Smooth muscle cell (in vitro differentiated cells): ENCODE measurements around the gene ZNF888. TPM values are rescaled to one million over a fixed set of nuclear protein-coding genes. Genes with fewer than 3 reads are reported as not detected.
"Not testable (repeated sequence)": the region's sequence is repeated elsewhere in the genome, so short reads cannot be mapped to it uniquely, and the experiment has no call there.

Experiments
- DNase-seq: peaks from one replicate; lab custom pipeline; 2025; ENCODE audit not compliant: unreplicated experiment; lab: John Stamatoyannopoulos, UW
- H2AFZ ChIP-seq: fragments of 200-600 bp; sonication (generic); 2 replicates; pipeline ENCODE4 v1.6.0; 2016; ENCODE audit warnings: antibody characterized with exemption, low read depth, mild to moderate bottlenecking
- H3F3A ChIP-seq: fragments of 200-600 bp; sonication (generic); 2 replicates; pipeline ENCODE4 v1.6.0; 2017; ENCODE audit warnings: antibody characterized with exemption, low read depth
- H3K27ac ChIP-seq: fragments of 200-600 bp; sonication (generic); 2 replicates; pipeline ENCODE4 v1.5.1; 2016; ENCODE audit warnings: low read depth, mild to moderate bottlenecking
- H3K27me3 ChIP-seq: fragments of 200-600 bp; sonication (generic); 2 replicates; pipeline ENCODE4 v1.6.1; 2016; ENCODE audit warnings: low read depth, mild to moderate bottlenecking
- H3K36me3 ChIP-seq: fragments of 200-600 bp; sonication (generic); 2 replicates; pipeline ENCODE4 v1.5.1; 2016; ENCODE audit warnings: low read depth
- H3K4me1 ChIP-seq: fragments of 200-600 bp; sonication (generic); 2 replicates; pipeline ENCODE4 v1.5.1; 2016; ENCODE audit warnings: low read depth
- H3K4me2 ChIP-seq: fragments of 200-600 bp; sonication (generic); 2 replicates; pipeline ENCODE4 v1.6.0; 2016; ENCODE audit warnings: mild to moderate bottlenecking
- H3K4me3 ChIP-seq: fragments of 200-600 bp; sonication (generic); 2 replicates; pipeline ENCODE4 v1.5.1; 2016; ENCODE audit warnings: mild to moderate bottlenecking
- H3K79me2 ChIP-seq: fragments of 200-600 bp; sonication (generic); 2 replicates; pipeline ENCODE4 v1.6.0; 2016; ENCODE audit warnings: low read depth, mild to moderate bottlenecking
- H3K9ac ChIP-seq: fragments of 200-600 bp; sonication (generic); 2 replicates; pipeline ENCODE4 v1.6.0; 2016; ENCODE audit warnings: low read depth
- H3K9me3 ChIP-seq: fragments of 200-600 bp; sonication (generic); replicated peaks from 2 replicates; pipeline ENCODE4 v1.5.1; 2016; ENCODE audit warnings: low read depth
- H4K20me1 ChIP-seq: fragments of 200-600 bp; sonication (generic); 2 replicates; pipeline ENCODE4 v1.6.0; 2016; ENCODE audit warnings: low read depth
- CTCF ChIP-seq: fragments of 200-600 bp; sonication (generic); IDR thresholded peaks from 2 replicates; pipeline ENCODE4 v1.5.1; 2017; ENCODE audit warnings: borderline replicate concordance, mild to moderate bottlenecking, antibody characterized with exemption; ENCODE audit not compliant: insufficient read depth, poor library complexity, severe bottlenecking
- WGBS: methylation state at CpG from one replicate; pipeline ENCODE4 v1.1.7; 2016; ENCODE audit warnings: low lambda C conversion rate; 5-methylcytosine and 5-hydroxymethylcytosine counted together
- polyA plus RNA-seq: library from polyadenylated mRNA; unstranded; fragments of >200 nt; fragmentation: Nextera tagmentation; extraction: Ambion mirVana; gene quantifications from 2 replicates; pipeline ENCODE4 v1.2.1, GENCODE V29; 2016
- total RNA-seq: library from RNA; depleted of rRNA; stranded (reverse); fragments of >200 nt; gene quantifications from 2 replicates; pipeline ENCODE4 v1.2.3, GENCODE V29; 2014

Gene ZNF888
- total and polyA plus RNA-seq, 2 experiments from 2014 or later, result 1.6 to 8.6 TPM

GRCh38 chr19:52891336-52891735 lies 31.9 kb downstream of the ZNF888 start:
- H3K9me3 ChIP-seq, result no peaks in the 10 kb centered on the region
- WGBS, result 73% methylated on average over 4 of the region's 4 CpGs

GRCh38 chr19:52889931-52890330 lies 33.3 kb downstream of the ZNF888 start:
- Histone ChIP-seq H3K9ac (no peak overlapping the region), H4K20me1 (peaks cover 4% of the 10 kb centered on the region), H3K27ac (no peak overlapping the region), H3K4me1 (no peaks in the 10 kb centered on the region), H3K4me3 (no peak overlapping the region), H3K27me3 (no peaks in the 10 kb centered on the region), H3K4me2 (no peak overlapping the region), H3K36me3 (peaks cover 24% of the 10 kb centered on the region), H3K9me3 (no peaks in the 10 kb centered on the region), H2AFZ (no peak overlapping the region), H3K79me2 (peaks cover 28% of the 10 kb centered on the region), H3F3A (no peaks in the 10 kb centered on the region)
- TF ChIP-seq CTCF, result no peak
- WGBS, result 83% methylated on average over 4 of the region's 4 CpGs
- DNase-seq, result no peak

More at GRCh38 chr19:52891336-52891735, 31.9 kb downstream of the ZNF888 start:
- Histone ChIP-seq H2AFZ (no peak overlapping the region), H4K20me1 (peaks cover 4% of the 10 kb centered on the region), H3K4me2 (no peak overlapping the region), H3K4me3 (no peak overlapping the region), H3K27me3 (no peaks in the 10 kb centered on the region), H3K9ac (no peak overlapping the region), H3K4me1 (peaks cover 5% of the 10 kb centered on the region), H3F3A (no peaks in the 10 kb centered on the region), H3K36me3 (peaks cover 21% of the 10 kb centered on the region), H3K27ac (no peak overlapping the region), H3K79me2 (peaks cover 42% of the 10 kb centered on the region)
- no peak for DNase-seq
- no peak for TF ChIP-seq CTCF

- TF ChIP-seq CTCF, result no peak
- WGBS, result 87% methylated on average over 7 of the region's 7 CpGs
Observed at GRCh38 chr19:52889076-52889475, 34.2 kb downstream of the ZNF888 start.

GRCh38 chr19:52880895-52881389 lies 42.3 kb downstream of the ZNF888 start:
- no peak for TF ChIP-seq CTCF
- Histone ChIP-seq H3K27me3 (no peaks in the 10 kb centered on the region), H2AFZ (no peak overlapping the region), H3K4me2 (no peak overlapping the region), H3K79me2 (no peaks in the 10 kb centered on the region), H3K4me3 (no peak overlapping the region), H3F3A (peaks cover 3% of the 10 kb centered on the region), H3K27ac (no peak overlapping the region), H3K9me3 (peaks cover 16% of the 10 kb centered on the region), H3K9ac (no peak overlapping the region), H3K4me1 (no peaks in the 10 kb centered on the region), H4K20me1 (no peaks in the 10 kb centered on the region), H3K36me3 (peaks cover 62% of the 10 kb centered on the region)
- no peak for DNase-seq
- WGBS, result 95% methylated on average over 11 of the region's 11 CpGs

More at GRCh38 chr19:52889076-52889475, 34.2 kb downstream of the ZNF888 start:
- no peaks in the 10 kb centered on the region for H3K9me3 ChIP-seq
- no peaks in the 10 kb centered on the region for H3K4me1 ChIP-seq
- H3K4me2 ChIP-seq, result no peak overlapping the region
- peaks cover 32% of the 10 kb centered on the region for H3K36me3 ChIP-seq
- no peaks in the 10 kb centered on the region for H3F3A ChIP-seq
- no peaks in the 10 kb centered on the region for H3K27me3 ChIP-seq
- H3K4me3 ChIP-seq, result no peak overlapping the region
- peaks cover 4% of the 10 kb centered on the region for H4K20me1 ChIP-seq
- H3K79me2 ChIP-seq, result peaks cover 20% of the 10 kb centered on the region
- no peak for DNase-seq
- H3K9ac ChIP-seq, result no peak overlapping the region
- H3K27ac ChIP-seq, result no peak overlapping the region
- H2AFZ ChIP-seq, result no peak overlapping the region

- not testable (repeated sequence) for H3K27me3 ChIP-seq, H3K9me3 ChIP-seq, H2AFZ ChIP-seq, DNase-seq, H4K20me1 ChIP-seq, H3K27ac ChIP-seq, H3K9ac ChIP-seq, H3K36me3 ChIP-seq, H3F3A ChIP-seq, H3K4me2 ChIP-seq, H3K79me2 ChIP-seq, H3K4me3 ChIP-seq, H3K4me1 ChIP-seq
- 60% methylated on average over 6 of the region's 6 CpGs for whole genome bisulfite sequencing
Observed at GRCh38 chr19:52872996-52873395, 50.2 kb downstream of the ZNF888 start.
